Suprapubic skin (tissue), 3 donors: ENCODE results near the gene CCL19.

ENCODE experiments used
- CTCF ChIP-seq, 2 donors: fragments of 200-600 bp in 1 of 2; fragments of 450-650 bp in 1 of 2; sonication (generic) in 1 of 2; IDR thresholded peaks; one replicate each; pipeline ENCODE4 v1.5.1; 2016 to 2019; ENCODE audit warnings: antibody characterized with exemption in 2 of 2, mild to moderate bottlenecking in 1 of 2, moderate library complexity in 1 of 2
- POLR2A ChIP-seq, 2 donors: fragments of 450-650 bp; IDR thresholded peaks; one replicate each; pipeline ENCODE4 v1.6.1; 2017; ENCODE audit warnings: antibody characterized with exemption in 2 of 2, mild to moderate bottlenecking in 2 of 2, moderate library complexity in 2 of 2

GRCh38 chr9:34644766-34645314, 46.2 kb downstream of the CCL19 start:
- TF ChIP-seq CTCF (IDR thresholded peaks at IDR 0.05) (no peak), POLR2A (IDR thresholded peaks at IDR 0.05) (no peak)
